Neural cell (in vitro differentiated cells): ENCODE data around the gene SUGCT.

Experiments
- EP300 ChIP-seq: fragments of 450-650 bp; conservative IDR thresholded peaks from 2 replicates; pipeline ENCODE4 v1.6.1; 2014; ENCODE audit warnings: antibody characterized with exemption, mild to moderate bottlenecking, moderate library complexity; ENCODE audit not compliant: poor library complexity, severe bottlenecking
- EZH2 ChIP-seq: fragments of 200-600, 300-800 bp; shearing (Covaris generic), sonication (generic); IDR thresholded peaks from 2 replicates; pipeline ENCODE4 v1.6.1; 2014; ENCODE audit warnings: antibody characterized with exemption, low read length, borderline replicate concordance, mild to moderate bottlenecking; ENCODE audit not compliant: insufficient read depth, poor library complexity, severe bottlenecking
- MXI1 ChIP-seq: fragments of 450-650 bp; conservative IDR thresholded peaks from 2 replicates; pipeline ENCODE4 v1.6.1; 2014; ENCODE audit warnings: antibody characterized with exemption, mild to moderate bottlenecking; ENCODE audit not compliant: poor library complexity, severe bottlenecking
- POLR2AphosphoS5 ChIP-seq: IDR thresholded peaks from 2 replicates; pipeline ENCODE4 v1.6.1; 2012
- SMC3 ChIP-seq: fragments of 450-650 bp; conservative IDR thresholded peaks from 2 replicates; pipeline ENCODE4 v1.6.1; 2014; ENCODE audit warnings: antibody characterized with exemption, mild to moderate bottlenecking, moderate library complexity; ENCODE audit not compliant: poor library complexity
- TAF1 ChIP-seq: IDR thresholded peaks from 2 replicates; pipeline ENCODE4 v1.6.1; 2012; ENCODE audit warnings: low read depth
- TF ChIP-seq, protein P1 (sequence below): fragments of 450-650 bp; IDR thresholded peaks from 2 replicates; pipeline ENCODE4 v1.5.1; 2014; ENCODE audit warnings: antibody characterized with exemption, mild to moderate bottlenecking, moderate library complexity; ENCODE audit not compliant: poor library complexity, severe bottlenecking
- TF ChIP-seq, protein P2 (sequence below): IDR thresholded peaks from 2 replicates; pipeline ENCODE4 v1.6.1; 2012; ENCODE audit warnings: borderline replicate concordance

GRCh38 chr7:40527723-40528122, 392.9 kb downstream of the SUGCT start:
- TF ChIP-seq, protein P1, sequence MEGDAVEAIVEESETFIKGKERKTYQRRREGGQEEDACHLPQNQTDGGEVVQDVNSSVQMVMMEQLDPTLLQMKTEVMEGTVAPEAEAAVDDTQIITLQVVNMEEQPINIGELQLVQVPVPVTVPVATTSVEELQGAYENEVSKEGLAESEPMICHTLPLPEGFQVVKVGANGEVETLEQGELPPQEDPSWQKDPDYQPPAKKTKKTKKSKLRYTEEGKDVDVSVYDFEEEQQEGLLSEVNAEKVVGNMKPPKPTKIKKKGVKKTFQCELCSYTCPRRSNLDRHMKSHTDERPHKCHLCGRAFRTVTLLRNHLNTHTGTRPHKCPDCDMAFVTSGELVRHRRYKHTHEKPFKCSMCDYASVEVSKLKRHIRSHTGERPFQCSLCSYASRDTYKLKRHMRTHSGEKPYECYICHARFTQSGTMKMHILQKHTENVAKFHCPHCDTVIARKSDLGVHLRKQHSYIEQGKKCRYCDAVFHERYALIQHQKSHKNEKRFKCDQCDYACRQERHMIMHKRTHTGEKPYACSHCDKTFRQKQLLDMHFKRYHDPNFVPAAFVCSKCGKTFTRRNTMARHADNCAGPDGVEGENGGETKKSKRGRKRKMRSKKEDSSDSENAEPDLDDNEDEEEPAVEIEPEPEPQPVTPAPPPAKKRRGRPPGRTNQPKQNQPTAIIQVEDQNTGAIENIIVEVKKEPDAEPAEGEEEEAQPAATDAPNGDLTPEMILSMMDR = no peak
- TF ChIP-seq, protein P2, sequence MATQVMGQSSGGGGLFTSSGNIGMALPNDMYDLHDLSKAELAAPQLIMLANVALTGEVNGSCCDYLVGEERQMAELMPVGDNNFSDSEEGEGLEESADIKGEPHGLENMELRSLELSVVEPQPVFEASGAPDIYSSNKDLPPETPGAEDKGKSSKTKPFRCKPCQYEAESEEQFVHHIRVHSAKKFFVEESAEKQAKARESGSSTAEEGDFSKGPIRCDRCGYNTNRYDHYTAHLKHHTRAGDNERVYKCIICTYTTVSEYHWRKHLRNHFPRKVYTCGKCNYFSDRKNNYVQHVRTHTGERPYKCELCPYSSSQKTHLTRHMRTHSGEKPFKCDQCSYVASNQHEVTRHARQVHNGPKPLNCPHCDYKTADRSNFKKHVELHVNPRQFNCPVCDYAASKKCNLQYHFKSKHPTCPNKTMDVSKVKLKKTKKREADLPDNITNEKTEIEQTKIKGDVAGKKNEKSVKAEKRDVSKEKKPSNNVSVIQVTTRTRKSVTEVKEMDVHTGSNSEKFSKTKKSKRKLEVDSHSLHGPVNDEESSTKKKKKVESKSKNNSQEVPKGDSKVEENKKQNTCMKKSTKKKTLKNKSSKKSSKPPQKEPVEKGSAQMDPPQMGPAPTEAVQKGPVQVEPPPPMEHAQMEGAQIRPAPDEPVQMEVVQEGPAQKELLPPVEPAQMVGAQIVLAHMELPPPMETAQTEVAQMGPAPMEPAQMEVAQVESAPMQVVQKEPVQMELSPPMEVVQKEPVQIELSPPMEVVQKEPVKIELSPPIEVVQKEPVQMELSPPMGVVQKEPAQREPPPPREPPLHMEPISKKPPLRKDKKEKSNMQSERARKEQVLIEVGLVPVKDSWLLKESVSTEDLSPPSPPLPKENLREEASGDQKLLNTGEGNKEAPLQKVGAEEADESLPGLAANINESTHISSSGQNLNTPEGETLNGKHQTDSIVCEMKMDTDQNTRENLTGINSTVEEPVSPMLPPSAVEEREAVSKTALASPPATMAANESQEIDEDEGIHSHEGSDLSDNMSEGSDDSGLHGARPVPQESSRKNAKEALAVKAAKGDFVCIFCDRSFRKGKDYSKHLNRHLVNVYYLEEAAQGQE = no peak
- TF ChIP-seq TAF1 (no peak), EZH2 (no peak), EP300 (no peak), POLR2AphosphoS5 (no peak), SMC3 (no peak), MXI1 (no peak)
